Measurements from ENCODE around the gene PRM3.

PRM3 gene

DNA sequence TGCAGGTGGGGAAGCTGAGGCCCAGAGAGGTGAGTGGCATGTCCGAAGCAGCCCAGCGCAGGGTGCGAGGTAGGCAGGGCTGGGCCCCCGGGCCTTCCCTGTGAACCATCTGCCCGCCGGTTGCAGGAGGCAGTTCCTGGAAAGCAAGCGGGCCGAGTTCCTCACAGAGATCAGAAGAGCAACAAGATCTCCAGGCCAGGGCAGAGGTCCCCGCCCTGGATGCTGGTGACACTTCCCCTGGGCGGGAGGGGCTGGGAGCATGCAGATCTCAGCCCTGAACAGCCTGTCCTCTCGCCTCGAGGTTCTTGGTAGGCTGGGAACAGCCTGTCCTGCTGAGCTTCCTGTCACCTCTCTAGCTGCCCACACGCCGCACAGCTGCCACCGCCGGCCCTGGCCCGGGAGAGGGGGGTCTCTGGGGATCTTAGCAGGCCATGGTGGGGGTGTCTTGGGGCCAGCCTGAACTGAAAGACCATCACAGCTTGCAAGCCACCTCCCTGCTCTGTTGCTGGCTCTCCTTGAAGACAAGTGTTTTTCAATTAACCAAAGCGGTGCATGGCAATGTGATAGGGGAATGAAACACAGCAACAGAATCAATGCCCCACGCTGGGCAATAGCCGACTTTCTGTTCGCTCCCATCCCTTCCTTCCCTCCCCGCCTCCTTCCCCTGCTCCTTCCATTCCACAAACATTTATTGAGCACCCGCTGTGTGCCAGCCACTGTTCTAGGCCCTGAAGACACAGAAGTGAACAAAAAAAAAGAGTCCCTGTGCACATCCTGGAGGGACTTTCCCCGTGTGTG is 49.1 kb downstream of the PRM3 start:
- no peak for DNase-seq (ENCODE audit: low read depth)

Measured in stromal cell of bone marrow (primary cell).